ENCODE measurements around the gene SUPT6H.

GRCh38 chr17:28744972-28745785 is 83.2 kb downstream of the SUPT6H start:
- TF ChIP-seq CTCF (IDR thresholded peaks at IDR 0.05 in 4 of 5, conservative IDR thresholded peaks at IDR 0.05 in 1 of 5) = no peak
- no peak for TF ChIP-seq POLR2A (IDR thresholded peaks at IDR 0.05)

All from gastrocnemius medialis (tissue), 4 donors.